T follicular helper cell (primary cell): Measurements from ENCODE around the gene FES.
A peak's percentile ranks its signal among the peaks of the same experiment; 100 is the strongest.
"Not testable (repeated sequence)": the region's sequence is repeated elsewhere in the genome, so short reads cannot be mapped to it uniquely, and the experiment has no call there.

Source experiments
- DNase-seq: peaks from one replicate; pipeline ENCODE4 v3.0.0-alpha.2; 2020; ENCODE audit warnings: low read depth
- total RNA-seq, 2 experiments: gene quantifications; one replicate each; lab custom pipeline; 2026; lab: John Stamatoyannopoulos, UW

FES gene
- 1.6 to 3.6 reads per million in 2 experiments for total RNA-seq

DNA sequence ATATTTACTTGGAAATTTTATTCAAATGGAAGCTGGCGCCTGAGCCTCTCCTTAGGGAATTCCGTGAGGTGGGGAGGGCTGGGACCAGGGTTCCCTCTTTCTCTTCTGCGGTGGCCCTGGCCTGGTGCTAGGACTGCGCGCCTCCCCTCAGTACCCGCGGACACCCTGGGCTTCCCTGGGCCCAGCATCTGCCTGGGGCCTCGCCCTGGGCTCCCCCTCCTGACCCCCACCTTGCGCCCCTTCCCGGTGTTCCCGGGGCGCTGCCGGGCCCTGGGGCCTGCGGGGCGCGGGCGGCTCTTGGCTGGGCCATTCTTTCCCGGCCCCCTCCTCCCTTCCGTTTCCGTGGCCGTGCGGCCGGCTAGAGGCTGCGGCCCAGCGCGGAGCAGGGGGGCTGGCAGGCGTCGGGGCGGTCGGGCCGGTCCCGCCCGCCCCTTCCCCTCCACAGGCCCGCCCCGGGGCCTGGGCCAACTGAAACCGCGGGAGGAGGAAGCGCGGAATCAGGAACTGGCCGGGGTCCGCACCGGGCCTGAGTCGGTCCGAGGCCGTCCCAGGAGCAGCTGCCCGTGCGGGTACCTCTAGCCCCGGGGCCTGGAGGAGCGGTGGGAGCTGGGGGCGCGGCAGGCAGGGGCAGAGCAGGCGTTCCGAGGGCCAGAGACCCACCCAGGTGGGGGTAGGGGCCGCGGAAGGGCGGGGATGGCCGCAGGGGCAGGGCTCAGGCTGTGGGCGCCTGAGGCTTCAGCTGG, at the start of gene FES:
Gene FES, plus strand, starts transcription at position 529 of the 743 bp plus-strand sequence. CDS start 542 bp downstream, outside the sequence.
- no peak for DNase-seq

DNA sequence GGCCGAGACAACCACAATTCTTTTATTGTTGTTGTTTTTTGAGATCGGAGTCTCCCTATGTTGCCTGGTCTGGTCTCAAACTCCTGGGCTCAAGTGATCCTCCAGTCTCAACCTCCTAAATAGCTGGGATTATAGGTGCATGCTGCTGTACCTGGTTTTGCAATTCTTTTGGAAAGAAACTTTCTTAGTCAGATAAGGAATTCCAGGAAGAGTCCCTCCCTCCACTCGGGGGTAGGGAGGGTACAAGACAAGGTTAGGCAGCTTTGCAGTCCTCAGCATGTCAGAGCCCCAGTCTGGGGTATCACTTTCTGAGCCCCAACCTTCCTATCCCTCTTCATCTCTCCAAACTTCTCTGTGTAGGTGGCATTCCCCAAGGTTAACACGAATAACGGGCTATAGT, 49.7 kb upstream of the FES start:
- DNase-seq = no peak

DNA sequence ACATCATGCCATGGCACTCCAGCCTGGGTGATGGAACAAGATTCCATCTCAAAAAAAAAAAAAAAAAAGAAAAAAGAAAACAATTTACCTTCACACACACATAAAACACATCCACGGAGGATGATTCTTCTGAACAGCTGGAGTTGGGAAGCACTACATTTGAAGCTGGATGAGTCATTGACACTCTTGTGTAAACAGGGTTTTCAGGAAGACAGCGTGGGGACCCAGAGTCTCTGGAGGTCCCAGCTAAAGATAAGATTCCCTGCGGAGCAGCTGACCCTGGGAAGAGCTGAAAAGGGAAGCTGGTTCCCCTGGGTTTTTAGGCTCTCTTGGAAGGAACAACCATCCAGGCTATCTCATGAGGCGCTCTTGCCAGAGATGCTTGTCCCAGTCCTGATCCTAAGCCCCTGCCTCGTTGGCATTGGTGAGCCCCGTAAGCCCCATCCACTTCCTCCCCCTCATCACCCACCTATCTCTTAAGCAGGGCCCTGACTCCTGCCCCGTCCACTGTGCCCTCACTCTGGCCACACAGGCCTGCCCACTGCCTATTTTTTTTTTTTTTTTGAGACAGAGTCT, 47.9 kb upstream of the FES start:
- no peak for DNase-seq

DNA sequence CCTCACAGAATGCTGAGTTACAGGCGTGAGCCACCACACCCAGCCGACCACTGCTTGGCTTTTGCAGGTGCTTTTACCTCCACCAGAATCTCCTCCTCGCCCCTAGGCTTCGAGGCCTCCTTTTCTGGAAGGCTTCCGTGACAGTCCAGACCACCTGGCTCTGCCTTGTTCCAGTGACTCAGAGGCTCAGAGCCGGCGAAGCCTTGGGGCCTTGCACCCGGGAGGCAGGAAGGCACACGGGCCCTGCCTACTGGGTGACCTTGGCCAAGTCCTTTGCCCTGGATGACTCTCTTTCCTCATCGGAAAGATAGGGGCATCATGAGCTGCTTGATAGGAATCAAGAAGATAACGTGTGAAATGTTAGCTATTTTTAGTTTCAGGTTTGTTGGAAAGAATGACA, 47.2 kb upstream of the FES start:
- DNase-seq = no peak

DNA sequence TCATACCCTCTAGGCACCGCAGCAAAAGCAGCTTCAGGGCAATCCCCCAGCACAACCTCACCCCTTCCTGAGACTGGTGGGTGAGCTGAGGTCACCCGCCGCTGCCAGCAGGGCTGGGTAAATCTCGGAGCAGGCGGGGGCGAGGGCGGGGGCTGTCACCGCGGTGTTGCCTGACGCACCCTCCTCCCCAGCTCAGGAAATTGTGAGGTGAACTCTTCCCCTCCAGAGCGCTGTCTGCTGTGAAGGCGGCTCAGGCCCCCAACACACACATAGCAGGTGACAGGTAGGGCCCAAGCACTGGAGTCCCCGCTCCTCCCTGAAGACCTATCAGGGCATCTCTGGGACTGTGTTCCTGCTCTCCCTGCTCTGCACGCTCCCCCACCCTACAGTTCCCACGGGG, 46.2 kb upstream of the FES start:
- DNase-seq = peak; percentile 51

DNA sequence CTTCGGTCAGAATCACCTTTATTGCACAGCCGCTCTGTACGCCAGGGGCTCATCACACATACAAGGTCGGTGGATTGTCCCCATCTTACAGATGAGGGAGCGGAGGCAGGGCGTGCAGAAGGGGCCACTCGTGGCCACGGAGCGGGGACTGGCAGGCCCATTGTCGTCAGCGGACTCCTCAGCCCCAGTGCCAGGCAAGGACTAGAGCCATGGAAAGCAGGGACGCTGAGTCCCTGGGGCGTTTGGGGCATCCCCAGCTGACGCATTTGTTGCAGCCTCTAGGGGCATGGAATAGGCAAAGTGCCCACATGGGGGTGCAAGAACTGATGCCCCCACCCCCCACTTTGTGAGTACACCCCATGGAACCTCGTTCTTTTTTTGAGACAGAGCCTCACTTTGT, 45.8 kb upstream of the FES start:
- no peak for DNase-seq

DNA sequence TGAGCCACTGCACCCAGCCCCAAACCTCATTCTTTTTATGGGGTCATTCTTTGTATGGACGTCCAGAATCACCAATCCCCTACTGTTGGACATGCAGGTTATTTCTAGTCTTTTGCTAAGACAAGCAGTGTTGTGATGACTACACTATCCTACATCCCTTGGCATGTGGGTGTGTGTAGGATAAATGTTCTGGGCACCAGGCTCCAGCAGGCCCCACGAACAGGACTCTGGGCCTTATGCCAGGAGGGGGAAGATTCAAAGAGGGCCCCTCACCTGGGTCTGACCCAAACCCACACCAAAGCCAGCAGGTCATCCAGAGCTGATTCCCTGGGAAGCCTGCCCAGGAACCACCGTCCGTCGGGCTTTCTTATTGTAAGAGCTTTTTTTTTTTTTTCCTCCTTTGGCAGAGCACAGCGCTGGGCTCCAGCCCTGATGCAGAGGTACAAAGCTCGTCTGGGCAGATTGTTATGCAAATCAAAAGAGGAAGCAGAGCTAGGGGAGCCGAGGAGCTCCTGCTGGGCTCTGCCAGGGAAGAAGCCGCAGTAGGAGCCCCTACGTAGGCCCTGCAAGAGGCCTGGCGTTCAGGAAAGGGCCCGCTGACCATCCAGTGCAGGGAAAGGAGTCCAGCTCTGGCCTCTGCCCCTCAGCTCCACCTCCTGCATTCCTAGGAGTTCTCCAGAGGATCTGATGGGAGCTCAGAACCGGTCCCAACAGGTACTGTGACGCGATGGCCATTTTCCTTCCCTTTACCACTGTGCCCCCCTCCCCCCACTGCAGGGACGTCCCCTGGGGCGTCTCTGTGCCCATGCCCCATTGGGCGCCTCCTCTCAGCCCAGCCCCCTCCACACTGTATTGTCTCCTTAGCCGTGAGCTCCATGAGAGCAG, 44.9 kb upstream of the FES start:
- no peak for DNase-seq

DNA sequence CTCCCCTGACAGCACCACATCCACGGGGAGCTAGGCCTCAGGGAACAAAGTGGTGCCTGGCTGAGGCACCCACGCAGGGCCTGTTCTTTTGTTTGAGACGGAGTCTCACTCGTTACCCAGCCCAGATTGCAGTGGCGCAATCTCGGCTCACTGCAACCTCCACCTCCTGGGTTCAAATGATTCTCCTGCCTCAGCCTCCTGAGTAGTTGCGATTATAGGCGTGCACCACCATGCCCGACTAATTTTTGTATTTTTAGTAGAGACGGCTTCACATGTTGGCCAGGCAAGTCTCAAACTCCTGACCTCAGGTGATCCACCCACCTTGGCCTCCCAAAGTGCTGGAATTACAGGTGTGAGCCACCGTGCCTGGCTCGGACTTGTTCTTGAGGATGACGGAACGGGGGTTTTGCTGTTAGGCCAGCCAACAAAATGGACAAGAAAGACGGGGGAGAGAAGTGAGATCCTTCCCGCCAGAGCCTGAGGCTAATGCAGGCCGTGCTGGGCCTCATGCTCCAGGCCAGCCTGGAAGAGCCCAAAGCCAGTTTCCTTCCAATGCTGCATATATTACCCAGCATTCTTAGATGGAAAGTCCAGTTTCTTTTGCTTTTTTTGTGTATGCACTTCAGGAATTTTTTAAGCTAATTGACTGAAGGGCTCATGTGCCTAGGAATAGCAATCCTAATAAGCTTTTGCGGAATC, 44.0 kb upstream of the FES start:
- DNase-seq = no peak

DNA sequence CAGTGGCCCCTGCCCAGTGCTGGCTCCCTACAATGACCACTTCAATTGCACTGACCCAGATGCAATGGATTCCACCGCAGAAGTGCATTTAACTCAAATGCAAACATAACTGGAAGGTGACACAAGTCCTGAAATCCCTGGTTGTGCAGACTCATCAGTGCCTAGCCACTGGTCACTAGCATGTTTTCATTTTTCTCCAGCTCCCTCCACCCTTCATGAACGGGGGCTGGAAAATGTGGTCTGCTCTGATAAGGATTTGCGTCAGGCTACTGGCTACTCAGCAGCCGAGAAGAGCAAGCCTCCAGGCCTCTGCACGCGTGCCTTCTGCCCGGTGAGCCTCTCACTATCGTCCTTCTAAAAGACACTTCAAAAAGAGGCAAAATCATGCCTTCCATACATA, 43.4 kb upstream of the FES start:
- no peak for DNase-seq

DNA sequence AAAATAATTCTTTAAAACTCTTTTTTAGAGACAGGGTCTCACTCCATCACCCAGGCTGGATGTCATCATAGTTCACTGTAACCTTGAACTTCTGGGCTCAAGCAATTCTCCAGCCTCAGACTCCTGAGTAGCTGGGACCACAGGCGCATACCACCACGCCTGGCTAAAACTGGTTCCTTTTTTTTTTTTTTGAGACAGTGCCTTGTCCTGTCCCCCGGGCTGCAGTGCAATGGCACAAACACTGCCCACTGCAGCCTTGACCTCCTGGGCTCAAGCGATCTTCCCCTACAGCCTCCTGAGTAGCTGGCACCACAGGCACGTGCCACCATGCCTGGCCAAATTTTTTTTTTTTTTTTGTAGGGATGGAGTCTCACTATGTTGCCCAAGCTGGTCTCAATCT, 39.6 kb upstream of the FES start:
- no peak for DNase-seq

DNA sequence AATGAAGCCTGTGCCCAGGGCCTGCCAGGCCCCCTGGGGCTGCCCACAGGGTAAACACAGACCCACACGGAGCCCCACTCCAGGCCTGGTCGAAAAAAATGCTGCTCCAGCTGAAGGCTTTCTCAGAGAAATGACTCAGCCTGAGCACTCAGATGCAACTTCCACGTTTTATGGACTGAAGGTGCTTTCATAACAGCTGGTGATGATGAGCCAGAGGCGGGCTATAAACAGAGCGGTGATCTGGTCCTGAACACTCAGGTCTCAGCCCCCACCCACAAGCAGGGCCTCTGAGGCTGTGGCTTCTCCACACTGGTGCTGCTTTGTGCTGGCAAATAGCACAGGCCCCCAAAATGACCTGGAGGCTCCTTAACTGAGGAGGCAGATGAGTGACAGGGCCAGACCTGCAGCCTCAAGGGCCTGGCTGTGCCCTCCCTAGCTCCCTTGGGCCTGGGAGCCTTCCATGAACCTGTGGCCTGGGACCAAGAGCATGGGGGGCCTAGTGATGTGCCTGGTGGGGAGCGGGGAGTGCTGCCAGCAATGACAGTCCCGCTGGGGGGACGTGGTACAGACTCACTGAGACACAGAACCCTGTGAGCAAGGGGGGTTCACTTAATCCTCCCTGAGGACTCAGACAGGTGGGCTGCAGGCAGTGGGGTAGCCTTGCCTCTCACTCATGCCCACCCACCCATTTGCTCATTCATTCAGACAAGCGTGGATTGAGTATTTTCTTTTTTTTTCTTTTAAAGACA, 38.9 kb upstream of the FES start:
- DNase-seq = no peak

DNA sequence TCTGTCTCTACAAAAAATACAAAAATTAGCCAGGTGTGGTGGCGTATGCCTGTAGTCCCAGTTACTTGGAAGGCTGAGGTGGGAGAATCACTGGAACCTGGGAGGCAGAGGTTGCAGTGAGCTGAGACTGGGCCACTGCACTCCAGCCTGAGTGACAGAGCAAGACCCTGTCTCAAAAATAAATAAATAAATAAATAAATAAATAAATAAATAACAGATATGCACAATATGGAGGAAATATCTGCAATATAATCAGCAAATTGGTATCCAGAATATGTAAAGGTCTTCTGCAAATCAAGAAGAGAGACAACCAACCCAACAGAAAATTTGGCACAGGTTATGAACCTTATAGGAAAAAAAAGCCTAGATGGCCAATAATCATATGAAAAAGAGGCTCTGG, 34.9 kb upstream of the FES start:
- DNase-seq = not testable (repeated sequence)

DNA sequence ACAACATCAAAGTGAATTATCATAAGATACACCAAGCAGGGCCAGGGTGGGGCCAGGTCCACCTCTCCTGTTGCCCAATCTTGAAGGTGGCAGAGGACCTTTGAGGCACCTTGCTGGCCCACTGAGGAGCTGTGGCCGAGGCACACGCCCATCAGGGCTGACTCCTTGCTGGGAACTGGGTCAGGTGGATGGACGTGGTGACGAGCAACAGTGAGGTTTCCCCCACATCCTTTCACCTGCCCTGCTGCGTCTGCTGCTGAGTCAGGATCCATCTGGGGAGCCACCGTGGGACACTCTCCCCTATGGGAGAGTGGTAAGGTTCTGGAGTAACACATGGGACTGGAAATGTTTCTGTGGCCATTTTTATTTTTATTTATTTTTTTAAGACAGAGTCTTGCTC, 33.2 kb upstream of the FES start:
- DNase-seq = no peak

DNA sequence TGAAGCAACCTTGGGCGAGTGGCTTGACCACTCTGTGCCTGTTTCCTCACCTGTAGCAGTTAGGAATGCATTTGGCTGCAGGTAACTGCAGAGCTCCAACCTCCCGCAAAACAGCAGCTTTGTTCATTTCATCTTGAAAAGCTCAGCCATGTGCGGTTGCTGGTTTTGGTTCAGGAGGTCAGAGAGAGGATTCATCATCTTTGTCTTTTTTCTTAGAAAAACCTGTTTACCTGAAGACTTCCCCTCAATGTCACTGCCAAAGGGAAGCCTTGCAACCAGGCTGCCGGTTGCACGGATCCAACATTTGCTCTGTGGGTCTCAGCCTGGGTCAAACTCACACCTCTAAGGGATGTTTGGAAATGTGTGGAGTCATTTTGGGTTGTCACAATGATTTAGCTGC, 32.4 kb upstream of the FES start:
- no peak for DNase-seq

DNA sequence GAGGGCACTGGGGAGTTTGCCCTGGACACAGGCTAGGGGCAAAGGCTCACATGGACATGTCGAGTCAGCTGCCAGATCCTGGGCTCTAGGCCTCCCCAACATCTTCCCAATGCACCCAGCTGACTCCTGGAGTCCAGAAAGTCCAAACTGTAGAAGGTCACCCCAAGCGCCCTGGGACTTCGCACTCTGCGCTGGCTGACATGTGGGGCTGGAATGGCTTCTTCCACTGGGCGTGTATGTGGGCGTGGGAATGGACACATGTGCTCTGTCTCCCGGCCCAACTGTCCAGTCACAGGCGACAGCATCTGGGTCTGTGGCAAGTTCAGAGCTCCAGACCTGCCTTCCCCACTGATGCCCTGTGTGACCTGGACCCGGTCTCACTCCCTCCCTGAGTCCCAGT, 29.2 kb upstream of the FES start:
- DNase-seq = no peak

DNA sequence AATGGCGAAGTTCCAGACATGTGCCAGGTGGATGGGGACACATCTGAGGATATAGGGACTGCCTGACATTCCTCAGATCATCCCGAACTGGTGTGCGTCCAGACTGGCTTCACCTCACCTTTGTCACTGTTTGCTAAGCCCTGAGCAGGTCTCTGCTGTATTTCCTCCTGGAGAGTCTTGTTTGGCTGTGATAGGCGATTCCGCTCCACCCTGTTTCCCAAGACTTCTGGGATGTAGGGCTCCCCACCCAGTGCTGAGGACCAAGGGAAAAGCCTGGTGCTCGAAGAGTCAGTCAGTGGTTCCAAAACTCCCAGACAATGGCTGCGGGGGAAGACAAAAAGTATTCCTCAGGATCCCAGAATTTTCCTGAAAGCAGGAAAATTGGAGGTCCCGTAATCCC, 27.0 kb upstream of the FES start:
- no peak for DNase-seq

DNA sequence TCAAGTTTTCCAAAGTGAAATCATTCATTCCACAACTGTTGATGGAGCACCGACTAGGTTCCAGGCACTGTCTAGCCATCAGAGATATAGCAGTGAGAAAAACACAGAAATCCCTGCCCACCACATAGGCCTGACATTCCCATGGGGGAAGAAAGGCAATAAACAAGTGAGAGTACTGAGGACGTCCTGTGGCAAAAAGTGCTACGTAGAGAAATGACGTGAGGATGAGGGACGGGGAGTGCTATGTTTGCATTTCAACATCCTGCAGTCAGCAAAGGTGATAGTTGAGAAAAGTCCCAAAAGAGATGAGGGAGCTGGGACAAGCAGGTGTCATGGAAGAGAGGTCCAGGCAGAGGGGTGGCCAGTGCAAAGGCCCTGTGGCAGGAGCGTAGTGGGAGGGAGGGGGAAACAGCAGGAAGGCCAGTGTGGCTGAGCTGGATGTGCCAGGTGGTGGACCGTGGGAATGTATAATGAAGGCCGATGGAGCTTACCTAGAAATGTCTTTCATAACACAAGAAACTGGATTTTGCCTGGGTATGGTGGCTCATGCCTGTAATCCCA, 26.3 kb upstream of the FES start:
- DNase-seq = no peak

DNA sequence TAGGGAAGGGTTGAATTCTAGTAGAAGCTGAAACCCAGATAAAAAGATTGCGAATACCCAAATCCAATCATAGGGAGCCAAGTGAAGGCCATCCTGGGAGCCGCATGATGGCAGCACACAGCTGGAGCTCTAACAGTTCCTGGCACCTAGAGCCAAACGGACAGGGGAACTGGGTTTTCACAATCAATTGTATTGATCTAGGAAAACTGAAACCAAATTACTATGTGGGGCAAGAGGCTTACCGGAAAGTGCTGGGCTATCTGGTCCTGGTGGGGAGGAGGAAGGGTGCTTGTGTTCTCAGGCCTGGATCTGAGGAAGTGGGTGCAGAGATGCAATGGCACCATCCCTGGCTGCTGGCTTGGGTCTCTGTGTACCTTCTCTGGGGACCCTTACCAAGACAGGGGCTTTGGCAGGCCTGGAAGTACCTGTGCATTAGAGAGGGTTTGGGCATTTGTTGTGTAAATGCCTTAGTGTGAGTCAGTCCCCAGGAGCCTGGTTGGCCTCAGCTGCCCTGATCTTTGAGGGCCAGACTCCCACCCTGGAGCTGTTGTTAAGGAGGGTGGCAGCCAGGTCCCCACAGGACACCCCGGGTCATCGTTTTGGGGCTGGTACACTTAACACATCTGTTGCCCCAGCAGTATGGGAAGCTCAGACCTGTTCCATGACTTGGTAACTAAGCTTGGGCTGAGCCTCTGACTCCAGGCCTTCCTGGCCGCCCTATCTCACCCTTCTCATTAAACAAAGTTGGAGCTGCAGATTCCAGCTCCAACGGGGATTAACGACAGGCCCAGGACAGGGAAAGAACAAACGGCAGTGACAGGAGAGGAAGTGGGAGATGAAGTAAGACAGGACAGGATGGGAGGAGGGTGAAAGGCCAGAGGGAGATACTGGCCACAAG, 24.8 kb upstream of the FES start:
- DNase-seq = no peak

DNA sequence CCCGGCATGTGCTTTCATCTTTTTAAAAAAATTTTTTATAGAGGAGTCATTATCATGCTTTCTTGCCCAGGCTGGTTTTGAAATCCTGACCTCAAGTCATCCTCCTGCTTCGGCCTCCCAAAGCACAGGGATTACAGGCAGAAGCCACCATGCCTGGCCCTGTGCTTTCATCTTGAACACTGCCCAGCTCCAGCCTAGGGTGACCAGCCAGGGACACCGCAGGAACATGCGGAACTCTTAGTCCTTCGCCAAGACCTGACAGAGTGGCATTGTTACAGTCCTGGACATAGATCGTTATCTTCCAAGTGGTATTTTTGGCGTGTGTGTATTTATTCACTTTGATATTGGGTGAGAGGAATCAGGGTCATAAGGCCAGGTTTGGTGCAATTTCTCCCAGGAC, 23.9 kb upstream of the FES start:
- DNase-seq = no peak
